Large intestine (tissue), 3 donors: Measurements from ENCODE around the gene APOBEC2. TPM values are rescaled to one million over a fixed set of nuclear protein-coding genes. Genes with fewer than 3 reads are reported as not detected.

Source experiments
- DNase-seq, 2 donors: peaks; one replicate each; pipeline versions ENCODE4 v3.0.0 to v3.0.0-alpha.2; 2013
- H3K27ac ChIP-seq: one replicate; pipeline ENCODE4 v1.5.1; 2013; ENCODE audit warnings: low read length
- H3K27me3 ChIP-seq: 2 replicates; pipeline ENCODE4 v1.6.1; 2013; ENCODE audit warnings: low read length; ENCODE audit not compliant: control insufficient read depth, insufficient read depth
- H3K36me3 ChIP-seq: 2 replicates; pipeline ENCODE4 v1.6.1; 2013; ENCODE audit warnings: low read length; ENCODE audit not compliant: control insufficient read depth, insufficient read depth
- H3K4me1 ChIP-seq: one replicate; pipeline ENCODE4 v1.6.1; 2013; ENCODE audit warnings: low read length; ENCODE audit not compliant: control insufficient read depth, insufficient read depth
- H3K4me3 ChIP-seq: one replicate; pipeline ENCODE4 v1.5.1; 2013; ENCODE audit warnings: low read length
- H3K9me3 ChIP-seq: one replicate; pipeline ENCODE4 v1.6.1; 2013; ENCODE audit warnings: mild to moderate bottlenecking, low read depth, low read length, moderate library complexity; ENCODE audit not compliant: control insufficient read depth
- WGBS: methylation state at CpG from one replicate; pipeline ENCODE4 v1.1.5; 2013; ENCODE audit warnings: low lambda C conversion rate; ENCODE audit not compliant: insufficient coverage; 5-methylcytosine and 5-hydroxymethylcytosine counted together
- polyA plus RNA-seq: library from polyadenylated mRNA; unstranded; fragments of 120-200 nt; gene quantifications from one replicate; pipeline ENCODE4 v1.2.1, GENCODE V29; 2013

Gene APOBEC2
- polyA plus RNA-seq, 1 donor = 5.6 TPM

DNA sequence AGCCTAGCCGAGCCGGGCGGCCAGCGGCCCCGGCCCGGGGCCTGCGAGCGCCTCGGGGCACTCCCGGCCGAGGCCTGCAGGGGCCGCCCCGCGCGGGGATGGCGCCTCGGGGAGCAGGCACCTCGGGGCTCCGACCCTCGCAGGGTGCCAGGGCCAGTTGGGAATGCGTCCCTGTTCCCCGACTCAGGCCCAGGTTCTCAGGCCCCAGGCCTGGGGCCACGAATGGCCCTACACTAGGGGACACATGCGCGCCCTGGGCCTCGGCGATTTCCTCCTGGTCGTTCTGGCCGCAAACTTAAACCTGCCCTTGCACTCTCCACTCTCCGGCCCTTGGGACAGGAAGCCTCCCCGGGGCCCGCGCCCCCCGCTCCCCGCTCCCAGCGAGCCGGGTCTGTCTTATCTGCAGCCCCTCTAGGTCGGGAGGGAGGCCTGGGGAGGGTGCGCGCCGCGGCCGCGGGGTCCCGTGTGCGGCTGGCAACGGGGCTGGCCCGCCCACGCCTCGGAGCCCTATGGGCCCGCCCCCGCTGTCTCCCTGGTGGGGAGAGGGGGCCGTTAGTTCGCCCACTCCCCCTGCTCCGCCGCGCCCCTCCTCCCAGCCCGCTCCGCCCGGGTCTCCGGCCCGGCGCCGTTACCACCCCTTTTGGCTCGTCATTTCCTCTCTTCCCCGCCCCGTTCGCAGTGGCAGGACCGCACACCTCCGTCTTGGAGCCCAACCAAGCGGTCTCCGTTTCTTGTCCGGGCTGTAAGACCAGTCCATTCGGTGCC is 20.4 kb downstream of the APOBEC2 start:
- Histone ChIP-seq H3K9me3 (no peaks in the 10 kb centered on the region), H3K27me3 (no peaks in the 10 kb centered on the region), H3K4me3 (peak overlapping the region; percentile 95), H3K27ac (peak overlapping the region; percentile 98), H3K4me1 (peaks cover 25% of the 10 kb centered on the region), H3K36me3 (peaks cover 13% of the 10 kb centered on the region)
- WGBS = 0% methylated on average over 1 of the region's 74 CpGs
- peak; percentile 78 to 87 for DNase-seq

DNA sequence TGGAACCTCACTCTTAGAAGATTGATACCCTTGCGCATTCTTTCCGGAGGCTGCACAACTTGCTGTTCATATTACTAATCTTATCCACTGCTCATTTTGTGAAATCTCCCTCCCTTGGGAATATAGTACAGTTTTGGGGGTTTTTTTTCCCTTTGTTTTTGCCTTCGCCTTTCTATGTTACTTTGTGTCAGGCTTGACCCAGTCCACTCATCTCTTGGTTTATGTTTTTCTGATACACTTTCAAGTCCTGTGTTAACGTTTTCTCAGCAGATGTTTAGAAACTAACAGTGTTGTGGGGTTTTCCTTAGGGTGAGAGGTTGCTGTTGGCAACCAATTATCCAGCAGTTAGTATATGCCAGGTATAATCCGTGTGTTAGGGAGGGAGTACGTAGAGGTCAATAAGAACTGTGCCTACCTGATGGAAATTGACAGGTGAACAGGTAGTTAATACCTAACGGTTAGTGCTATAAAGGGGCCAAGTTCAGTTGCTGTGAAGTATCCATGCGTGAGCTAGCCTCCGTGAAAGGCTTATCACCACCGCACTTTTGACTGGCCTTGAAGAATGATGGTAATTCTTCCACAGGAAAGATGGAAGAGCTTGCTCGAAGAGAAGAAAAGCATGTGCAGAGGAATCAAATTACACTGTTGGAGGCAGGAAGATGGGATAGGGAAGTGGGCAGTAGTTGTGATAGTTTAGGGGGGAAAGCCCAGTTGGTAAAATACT is 21.1 kb downstream of the APOBEC2 start:
- Histone ChIP-seq H3K4me3 (peak overlapping the region; percentile 95), H3K27ac (peak overlapping the region; percentile 98), H3K4me1 (peaks cover 31% of the 10 kb centered on the region), H3K9me3 (no peaks in the 10 kb centered on the region), H3K27me3 (no peaks in the 10 kb centered on the region), H3K36me3 (peaks cover 10% of the 10 kb centered on the region)
- peak in 1 of 2 donors; percentile 78 for DNase-seq
- WGBS = 0% methylated on average over 4 of the region's 11 CpGs

DNA sequence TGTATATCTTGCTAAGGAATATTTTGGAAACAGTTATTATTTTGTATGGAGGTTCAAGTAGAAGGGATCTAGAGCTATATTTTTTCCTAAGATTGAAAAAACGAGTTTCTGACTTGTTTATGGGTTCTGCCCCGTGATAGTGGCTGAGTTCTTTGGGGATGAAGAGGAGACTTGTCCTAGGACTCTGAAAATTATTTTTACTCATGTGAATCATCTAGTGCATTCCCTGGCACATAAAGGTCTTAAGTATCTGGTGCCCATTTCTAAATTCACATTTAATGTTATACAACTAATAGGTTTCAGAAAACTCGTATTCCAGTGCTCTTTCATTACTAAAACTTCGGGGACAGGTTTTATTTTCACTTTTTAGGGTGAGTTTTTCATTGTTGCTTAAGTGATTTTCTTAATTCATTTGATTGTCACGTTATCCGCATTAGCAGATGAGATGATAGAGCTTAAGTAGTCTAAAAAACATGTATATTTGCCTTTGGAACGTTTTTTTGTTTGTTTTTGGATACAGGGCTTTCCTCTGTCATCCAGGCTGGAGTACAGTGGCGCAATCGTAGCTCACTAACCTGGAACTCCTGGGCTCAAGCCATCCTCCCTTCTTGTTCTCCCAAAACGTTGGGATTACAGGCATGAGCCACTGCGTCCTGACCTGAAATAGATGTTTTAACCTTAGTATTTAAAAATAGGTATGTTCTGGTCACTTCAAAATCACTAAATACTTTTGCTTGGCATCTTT is 21.9 kb downstream of the APOBEC2 start:
- Histone ChIP-seq H3K27ac (peak overlapping the region; percentile 98), H3K4me1 (peaks cover 31% of the 10 kb centered on the region), H3K27me3 (no peaks in the 10 kb centered on the region), H3K9me3 (no peaks in the 10 kb centered on the region), H3K36me3 (peaks cover 6% of the 10 kb centered on the region), H3K4me3 (peak overlapping the region; percentile 95)
- 71% methylated on average over 4 of the region's 11 CpGs for WGBS
- DNase-seq = no peak

DNA sequence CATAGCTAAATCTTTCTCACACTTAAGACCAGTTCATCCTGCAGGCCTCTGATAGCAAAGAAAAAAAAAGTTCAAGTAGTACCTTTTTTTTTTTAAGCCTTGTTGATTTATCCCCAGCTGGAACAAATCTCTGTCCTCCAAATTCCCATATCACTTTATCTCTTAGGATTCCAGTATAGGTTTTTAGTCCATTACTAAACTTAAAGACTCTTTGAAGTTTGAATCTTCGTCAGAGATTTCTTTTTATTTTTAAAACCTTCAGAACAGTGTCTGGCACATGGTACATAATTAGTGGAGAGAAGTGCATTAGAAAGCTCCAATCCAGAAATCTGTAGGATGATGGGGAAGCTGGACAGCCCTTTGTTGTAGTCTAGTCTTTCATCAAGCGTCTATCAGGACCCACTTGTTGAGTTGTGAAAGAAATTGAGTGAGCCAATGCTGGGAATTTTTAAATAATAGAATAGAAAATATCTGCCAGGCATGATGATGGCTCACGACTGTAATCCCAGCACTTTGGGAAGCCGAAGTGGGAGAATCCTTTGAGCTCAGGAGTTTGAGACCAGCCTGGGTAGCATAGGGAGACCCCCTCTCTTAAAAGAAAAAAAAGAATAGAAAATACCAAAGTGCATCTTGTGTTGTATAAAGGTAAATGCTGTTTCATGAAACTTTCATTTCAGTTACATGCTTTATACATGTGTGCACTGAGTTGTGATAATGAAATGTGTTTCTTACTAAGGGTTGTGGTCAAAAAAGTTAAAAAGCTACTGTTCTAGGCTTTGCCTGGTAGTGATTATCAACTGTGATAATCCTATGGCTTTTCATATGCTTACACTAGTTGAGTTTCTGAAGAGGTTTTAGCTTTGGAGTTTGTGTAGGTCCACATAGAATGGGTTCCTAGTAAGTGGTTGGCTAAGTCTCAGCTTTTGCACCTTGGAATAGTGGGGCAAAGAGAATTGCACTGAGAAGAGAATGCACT is 22.9 kb downstream of the APOBEC2 start:
- Histone ChIP-seq H3K36me3 (peaks cover 15% of the 10 kb centered on the region), H3K27me3 (no peaks in the 10 kb centered on the region), H3K4me1 (peaks cover 27% of the 10 kb centered on the region), H3K9me3 (no peaks in the 10 kb centered on the region), H3K4me3 (no peak overlapping the region), H3K27ac (peak overlapping the region; percentile 13)
- 90% methylated on average over 2 of the region's 4 CpGs for WGBS
- DNase-seq = peak in 1 of 2 donors; percentile 26

DNA sequence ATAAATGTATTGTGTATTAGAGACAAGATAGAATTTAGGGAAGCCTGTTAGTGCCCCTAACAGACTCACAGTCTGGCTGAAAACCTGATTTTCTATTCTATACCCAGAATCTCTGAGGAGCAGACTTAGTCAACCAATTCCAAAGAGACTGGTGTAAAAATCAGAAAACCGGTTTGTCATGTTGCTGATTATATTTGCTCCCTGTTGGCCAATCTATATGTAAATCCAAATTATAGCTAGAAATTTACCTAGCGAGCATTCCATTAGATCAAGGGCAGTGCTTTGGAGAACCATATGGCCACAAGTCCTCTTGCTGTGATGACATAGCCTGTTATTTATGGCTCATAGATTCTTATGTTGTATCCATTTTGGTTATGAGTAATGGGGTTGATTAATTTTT is 24.5 kb downstream of the APOBEC2 start:
- H3K27me3 ChIP-seq = no peaks in the 10 kb centered on the region
- H3K36me3 ChIP-seq = peaks cover 24% of the 10 kb centered on the region
- WGBS = no CpG with 5 or more reads among the region's 2 CpGs
- peaks cover 24% of the 10 kb centered on the region for H3K4me1 ChIP-seq
- no peak overlapping the region for H3K27ac ChIP-seq
- no peak overlapping the region for H3K4me3 ChIP-seq
- DNase-seq = peak in 1 of 2 donors; percentile 26
- no peaks in the 10 kb centered on the region for H3K9me3 ChIP-seq

DNA sequence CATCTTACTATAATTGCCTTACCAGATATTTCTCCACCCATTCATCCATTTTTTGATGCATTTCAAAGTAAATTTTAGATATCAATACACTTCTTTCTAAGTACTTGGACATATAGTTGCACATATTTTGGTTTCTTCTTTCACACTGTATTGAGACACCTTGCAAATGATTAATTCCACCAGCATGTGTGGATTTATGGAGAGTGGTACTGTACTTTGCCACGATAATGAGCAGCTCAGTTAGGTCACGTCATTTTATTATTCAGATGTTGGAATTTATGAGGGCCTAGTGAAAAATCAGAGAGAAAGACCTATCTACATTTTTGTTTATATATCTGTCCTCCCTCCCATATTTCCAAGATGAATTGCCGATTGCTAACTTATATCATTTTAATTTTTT is 25.1 kb downstream of the APOBEC2 start:
- Histone ChIP-seq H3K36me3 (peaks cover 24% of the 10 kb centered on the region), H3K9me3 (no peaks in the 10 kb centered on the region), H3K4me3 (no peak overlapping the region), H3K4me1 (peaks cover 24% of the 10 kb centered on the region), H3K27ac (peak overlapping the region; percentile 59), H3K27me3 (no peaks in the 10 kb centered on the region)
- DNase-seq = peak in 1 of 2 donors; percentile 74
- 33% methylated on average over 1 of the region's 3 CpGs for WGBS

DNA sequence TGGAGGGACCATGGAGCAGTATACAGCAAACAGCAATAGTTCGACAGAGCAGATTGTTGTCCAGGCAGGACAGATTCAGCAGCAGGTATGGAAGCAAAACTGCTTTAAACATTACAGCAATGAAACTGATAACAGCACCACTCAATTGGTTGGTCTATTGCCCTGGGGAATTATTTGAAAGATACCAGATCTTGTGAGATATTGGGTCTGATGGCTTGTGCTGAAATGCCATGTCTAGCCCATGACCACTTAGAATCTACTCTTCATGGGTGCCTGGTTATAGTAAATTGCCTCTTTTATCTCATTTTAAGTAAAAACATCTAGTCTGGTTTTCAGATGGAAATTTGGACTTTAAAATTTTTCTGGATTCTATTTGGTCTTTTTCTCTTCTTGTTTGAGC is 26.1 kb downstream of the APOBEC2 start:
- DNase-seq = no peak
- no peaks in the 10 kb centered on the region for H3K9me3 ChIP-seq
- peaks cover 24% of the 10 kb centered on the region for H3K4me1 ChIP-seq
- H3K4me3 ChIP-seq = no peak overlapping the region
- WGBS = no CpG with 5 or more reads among the region's 1 CpG
- H3K27ac ChIP-seq = peak overlapping the region; percentile 59
- H3K27me3 ChIP-seq = no peaks in the 10 kb centered on the region
- peaks cover 33% of the 10 kb centered on the region for H3K36me3 ChIP-seq

DNA sequence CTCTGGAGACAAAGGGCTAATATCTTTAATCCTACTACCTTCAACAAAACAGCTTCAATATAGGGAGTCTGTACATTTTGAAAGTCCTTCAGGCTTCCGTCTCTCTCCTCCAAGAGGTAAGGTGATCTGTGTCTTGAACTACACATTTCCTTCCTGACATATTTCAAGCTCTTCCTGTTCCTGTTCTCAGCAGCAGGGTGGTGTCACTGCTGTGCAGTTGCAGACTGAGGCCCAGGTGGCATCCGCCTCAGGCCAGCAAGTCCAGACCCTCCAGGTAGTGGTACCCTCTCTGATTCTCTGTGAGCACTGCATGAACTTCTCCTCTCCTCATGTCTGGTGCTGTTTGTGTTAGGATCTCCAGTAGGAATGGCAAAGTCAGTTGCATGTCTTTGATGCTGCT is 27.6 kb downstream of the APOBEC2 start:
- no peak for DNase-seq
- Histone ChIP-seq H3K4me3 (no peak overlapping the region), H3K9me3 (no peaks in the 10 kb centered on the region), H3K27me3 (no peaks in the 10 kb centered on the region), H3K4me1 (peaks cover 18% of the 10 kb centered on the region), H3K27ac (no peak overlapping the region), H3K36me3 (peaks cover 42% of the 10 kb centered on the region)
- no CpG with 5 or more reads among the region's 2 CpGs for WGBS

DNA sequence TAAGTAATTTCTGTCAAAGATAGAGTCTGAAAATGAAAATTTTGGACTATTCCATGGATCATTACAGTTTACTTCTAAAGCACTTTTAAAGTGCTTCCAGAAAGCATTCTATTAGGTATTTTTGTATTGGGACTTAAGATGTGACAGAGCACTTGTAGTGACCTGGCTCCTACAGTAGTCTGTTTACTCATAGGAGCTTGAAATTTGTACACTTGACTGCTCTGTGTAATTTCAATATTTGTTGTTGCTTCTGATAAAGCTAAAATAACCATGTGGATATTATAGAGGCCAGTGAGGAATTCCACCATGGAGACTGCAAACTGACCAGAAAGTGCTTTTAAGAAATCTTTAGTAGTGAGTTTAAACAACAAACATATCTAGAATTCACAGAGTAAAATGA is 30.1 kb downstream of the APOBEC2 start:
- H3K4me3 ChIP-seq = no peak overlapping the region
- H3K4me1 ChIP-seq = peaks cover 6% of the 10 kb centered on the region
- no peaks in the 10 kb centered on the region for H3K9me3 ChIP-seq
- DNase-seq = no peak
- H3K36me3 ChIP-seq = peaks cover 50% of the 10 kb centered on the region
- H3K27ac ChIP-seq = no peak overlapping the region
- H3K27me3 ChIP-seq = no peaks in the 10 kb centered on the region
